H1 (cell line): ENCODE results near the gene HRH1. TPM values are rescaled to one million over a fixed set of nuclear protein-coding genes. Genes with fewer than 3 reads are reported as not detected.

ENCODE experiments used
- CTCF ChIA-PET: fragments of 300-600 bp; sonication (Branson Sonifier 250); formaldehyde crosslinking; loops from one replicate; lab custom pipeline; 2021; ENCODE audit not compliant: partially characterized antibody; lab: Charles Lee
- POLR2A ChIA-PET: fragments of 300-600 bp; sonication (Branson Sonifier 250); formaldehyde crosslinking; loops from one replicate; lab custom pipeline; 2021; ENCODE audit warnings: inconsistent platforms; ENCODE audit not compliant: partially characterized antibody; lab: Charles Lee
- DNase-seq, 2 experiments: peaks; one replicate each; pipeline versions ENCODE4 v3.0.0 to v3.0.0-alpha.2; 2010 to 2022; ENCODE audit warnings: low spot score in 2 of 2, low read depth in 1 of 2, mixed read lengths in 1 of 2
- FAIRE-seq: peaks from 2 replicates; lab custom pipeline; 2011; peaks lifted over from hg19 to GRCh38; lab: Jason Lieb, UNC
- H2AFZ ChIP-seq: 2 replicates; pipeline ENCODE4 v1.8.1; 2012; ENCODE audit warnings: low read length, inconsistent platforms
- H2AK5ac ChIP-seq: 2 replicates; pipeline ENCODE4 v1.6.1; 2013; ENCODE audit warnings: low read depth, low read length
- H2BK120ac ChIP-seq: replicated peaks from 2 replicates; pipeline ENCODE3; 2013; ENCODE audit warnings: low read depth, low read length, inconsistent platforms
- H2BK12ac ChIP-seq: 2 replicates; pipeline ENCODE4 v1.6.1; 2013; ENCODE audit warnings: low read depth, low read length
- H2BK15ac ChIP-seq: 2 replicates; pipeline ENCODE4 v1.6.1; 2013; ENCODE audit warnings: low read length
- H2BK20ac ChIP-seq: 2 replicates; pipeline ENCODE4 v1.6.1; 2013; ENCODE audit warnings: low read length
- H2BK5ac ChIP-seq: 2 replicates; pipeline ENCODE4 v1.6.1; 2013; ENCODE audit warnings: low read depth, low read length
- H3K14ac ChIP-seq: 2 replicates; pipeline ENCODE4 v1.6.1; 2013; ENCODE audit warnings: inconsistent platforms; ENCODE audit not compliant: insufficient read length
- H3K18ac ChIP-seq: 2 replicates; pipeline ENCODE4 v1.6.1; 2013; ENCODE audit warnings: low read length; ENCODE audit errors: extremely low read depth
- H3K23ac ChIP-seq: 2 replicates; pipeline ENCODE4 v1.6.1; 2013; ENCODE audit warnings: inconsistent platforms; ENCODE audit not compliant: insufficient read length
- H3K23me2 ChIP-seq: 2 replicates; pipeline ENCODE4 v1.6.1; 2013; ENCODE audit warnings: low read depth, low read length
- H3K27ac ChIP-seq: 2 replicates; pipeline ENCODE4 v1.6.1; 2011; ENCODE audit warnings: low read depth, low read length, inconsistent platforms
- H3K27me3 ChIP-seq, 4 experiments: replicated peaks in 1 of 4; 1 replicate in 1 of 4; 2 replicates in 3 of 4; pipeline versions ENCODE4 v1.6.1 to v1.8.1; 2011 to 2013; ENCODE audit warnings: low read length in 3 of 4, mild to moderate bottlenecking in 3 of 4, inconsistent platforms in 2 of 4, mixed read lengths in 2 of 4, moderate library complexity in 1 of 4; ENCODE audit not compliant: control insufficient read depth in 3 of 4, insufficient read depth in 3 of 4; ENCODE audit errors: extremely low read depth in 1 of 4
- H3K36me3 ChIP-seq, 4 experiments: 2 replicates each; pipeline versions ENCODE4 v1.6.1 to v1.8.1; 2011 to 2013; ENCODE audit warnings: mild to moderate bottlenecking in 4 of 4, low read length in 3 of 4, moderate library complexity in 2 of 4, control low read depth in 1 of 4, inconsistent platforms in 1 of 4; ENCODE audit not compliant: insufficient read depth in 4 of 4, control insufficient read depth in 2 of 4
- H3K4ac ChIP-seq: replicated peaks from 2 replicates; pipeline ENCODE3; 2013; ENCODE audit warnings: low read length, low read depth, mixed read lengths, inconsistent platforms; ENCODE audit not compliant: insufficient read length
- H3K4me1 ChIP-seq, 4 experiments: replicated peaks in 1 of 4; 1 replicate in 1 of 4; 2 replicates in 3 of 4; pipeline versions ENCODE4 v1.6.1 to v1.8.1; 2011 to 2013; ENCODE audit warnings: low read length in 3 of 4, inconsistent platforms in 2 of 4, mixed read lengths in 1 of 4; ENCODE audit not compliant: insufficient read depth in 4 of 4, control insufficient read depth in 3 of 4
- H3K4me2 ChIP-seq, 2 experiments: 2 replicates each; pipeline versions ENCODE4 v1.6.1 to v1.8.1; 2011 to 2013; ENCODE audit warnings: low read depth in 2 of 2, low read length in 2 of 2, control low read depth in 1 of 2, inconsistent platforms in 1 of 2, mild to moderate bottlenecking in 1 of 2; ENCODE audit not compliant: insufficient read depth in 1 of 2
- H3K4me3 ChIP-seq, 4 experiments: fragments of 200-600, 300-600 bp in 1 of 4; sonication (generic), shearing (Covaris generic), sonication (Bioruptor Twin) in 1 of 4; 2 replicates each; pipeline versions ENCODE4 v1.5.1 to v1.8.1; 2011 to 2016; ENCODE audit warnings: low read length in 4 of 4, low read depth in 3 of 4, control low read depth in 2 of 4, inconsistent platforms in 2 of 4, mild to moderate bottlenecking in 2 of 4, mixed read lengths in 1 of 4, moderate library complexity in 1 of 4; ENCODE audit not compliant: insufficient read depth in 2 of 4; ENCODE audit errors: extremely low read depth in 1 of 4
- H3K56ac ChIP-seq: replicated peaks from 2 replicates; pipeline ENCODE3; 2013; ENCODE audit warnings: low read depth, mild to moderate bottlenecking, mixed read lengths, low read length, inconsistent platforms; ENCODE audit not compliant: insufficient read length
- H3K79me1 ChIP-seq: 2 replicates; pipeline ENCODE4 v1.6.1; 2013; ENCODE audit warnings: low read depth, low read length, control low read depth
- H3K79me2 ChIP-seq, 2 experiments: 2 replicates each; pipeline versions ENCODE4 v1.6.1 to v1.8.1; 2012 to 2013; ENCODE audit warnings: low read length in 2 of 2, mild to moderate bottlenecking in 2 of 2, inconsistent platforms in 1 of 2; ENCODE audit not compliant: insufficient read depth in 2 of 2, control insufficient read depth in 1 of 2
- H3K9ac ChIP-seq, 4 experiments: replicated peaks in 1 of 4; 1 replicate in 1 of 4; 2 replicates in 3 of 4; pipeline versions ENCODE4 v1.6.1 to v1.8.1; 2011 to 2013; ENCODE audit warnings: low read depth in 3 of 4, low read length in 3 of 4, control low read depth in 2 of 4, mild to moderate bottlenecking in 2 of 4, moderate library complexity in 2 of 4, inconsistent platforms in 1 of 4; ENCODE audit errors: extremely low read depth in 1 of 4
- H3K9me3 ChIP-seq, 2 experiments: 2 replicates each; pipeline versions ENCODE4 v1.6.1 to v1.8.1; 2012 to 2013; ENCODE audit warnings: mild to moderate bottlenecking in 2 of 2, moderate library complexity in 2 of 2, control low read depth in 1 of 2, inconsistent platforms in 1 of 2, low read depth in 1 of 2, low read length in 1 of 2, mixed read lengths in 1 of 2; ENCODE audit not compliant: insufficient read depth in 2 of 2
- H4K20me1 ChIP-seq, 2 experiments: replicated peaks in 1 of 2; 2 replicates each; pipeline versions ENCODE3 to v1.8.1; 2011 to 2013; ENCODE audit warnings: inconsistent platforms in 2 of 2, low read length in 2 of 2, mild to moderate bottlenecking in 1 of 2; ENCODE audit not compliant: insufficient read depth in 2 of 2, control insufficient read depth in 1 of 2
- H4K5ac ChIP-seq: 2 replicates; pipeline ENCODE4 v1.6.1; 2013; ENCODE audit warnings: low read length, low read depth, mixed read lengths, inconsistent platforms; ENCODE audit not compliant: insufficient read length
- H4K8ac ChIP-seq: 2 replicates; pipeline ENCODE4 v1.8.0; 2013; ENCODE audit warnings: mild to moderate bottlenecking, moderate library complexity, low read length, inconsistent platforms; ENCODE audit not compliant: insufficient read depth; ENCODE audit errors: extremely low read depth
- H4K91ac ChIP-seq: replicated peaks from 2 replicates; pipeline ENCODE3; 2013; ENCODE audit warnings: low read length, mixed read lengths, inconsistent platforms; ENCODE audit not compliant: insufficient read length
- BACH1 ChIP-seq: IDR thresholded peaks from 2 replicates; pipeline ENCODE4 v1.6.1; 2012; ENCODE audit warnings: low read length, improper control_type of control experiment
- BCL11A ChIP-seq, 2 experiments: IDR thresholded peaks; one replicate each; pipeline ENCODE4 v1.6.1; 2011; ENCODE audit warnings: low read depth in 2 of 2, low read length in 2 of 2, mild to moderate bottlenecking in 2 of 2
- BRCA1 ChIP-seq: IDR thresholded peaks from 2 replicates; pipeline ENCODE4 v1.6.1; 2012; ENCODE audit warnings: low read depth, low read length, improper control_type of control experiment
- CEBPB ChIP-seq: IDR thresholded peaks from 2 replicates; pipeline ENCODE4 v1.6.1; 2012; ENCODE audit warnings: low read depth, low read length
- CHD1 ChIP-seq: IDR thresholded peaks from 2 replicates; pipeline ENCODE4 v1.6.1; 2012; ENCODE audit warnings: low read depth, low read length, improper control_type of control experiment
- CHD2 ChIP-seq: IDR thresholded peaks from 2 replicates; pipeline ENCODE4 v1.6.1; 2012; ENCODE audit warnings: low read length, improper control_type of control experiment
- FOSL1 ChIP-seq: IDR thresholded peaks from 2 replicates; pipeline ENCODE4 v1.6.1; 2011; ENCODE audit warnings: mild to moderate bottlenecking, low read depth, low read length, moderate library complexity; ENCODE audit not compliant: insufficient read depth
- HDAC2 ChIP-seq, 2 experiments: fragments of 300-600 bp in 1 of 2; sonication (generic) in 1 of 2; IDR thresholded peaks; 2 replicates each; pipeline ENCODE4 v1.6.1; 2011 to 2012; ENCODE audit warnings: low read depth in 2 of 2, low read length in 2 of 2, mild to moderate bottlenecking in 2 of 2, moderate library complexity in 2 of 2, borderline replicate concordance in 1 of 2, inconsistent platforms in 1 of 2
- HDAC6 ChIP-seq: IDR thresholded peaks from one replicate; pipeline ENCODE4 v1.7.1; 2012; ENCODE audit warnings: low read depth, mild to moderate bottlenecking, inconsistent platforms, low read length, moderate library complexity
- JUN ChIP-seq: IDR thresholded peaks from 2 replicates; pipeline ENCODE4 v1.6.1; 2011; ENCODE audit warnings: low read depth, mild to moderate bottlenecking, improper control_type of control experiment, low read length
- JUND ChIP-seq: IDR thresholded peaks from 2 replicates; pipeline ENCODE4 v1.6.1; 2011; ENCODE audit warnings: mild to moderate bottlenecking, improper control_type of control experiment, low read length
- RFX5 ChIP-seq: IDR thresholded peaks from 2 replicates; pipeline ENCODE4 v1.6.1; 2011; ENCODE audit warnings: low read depth, low read length, improper control_type of control experiment, borderline replicate concordance
- SRF ChIP-seq: IDR thresholded peaks from 2 replicates; pipeline ENCODE4 v1.6.1; 2011; ENCODE audit warnings: mild to moderate bottlenecking, low read depth, low read length, moderate library complexity
- SUZ12 ChIP-seq: fragments of 200-600 bp; sonication (generic); IDR thresholded peaks from 2 replicates; pipeline ENCODE4 v1.6.1; 2012; ENCODE audit warnings: mild to moderate bottlenecking, inconsistent platforms, low read length, moderate library complexity, mixed read lengths
- WGBS, 2 experiments: shearing (Covaris generic) in 1 of 2; methylation state at CpG; one replicate each; pipeline versions ENCODE4 v1.1.6 to v1.1.7; 2013 to 2015; ENCODE audit warnings: low lambda C conversion rate in 2 of 2, mixed read lengths in 2 of 2, inconsistent platforms in 1 of 2, low coverage in 1 of 2, missing lambda C conversion rate in 1 of 2; ENCODE audit not compliant: insufficient replicate concordance in 2 of 2, insufficient coverage in 1 of 2, insufficient read length in 1 of 2; ENCODE audit errors: extremely low coverage in 1 of 2, missing lambda C conversion rate in 1 of 2; 5-methylcytosine and 5-hydroxymethylcytosine counted together
- polyA plus RNA-seq, 7 experiments: library from polyadenylated mRNA; depleted of rRNA in 3 of 7; stranded (reverse) in 5 of 7; unstranded in 2 of 7; fragments of >200 nt in 5 of 7; fragments of 200-250 nt in 2 of 7; gene quantifications; 1 replicate in 5 of 7; 2 replicates in 1 of 7; 4 replicates in 1 of 7; pipeline versions ENCODE4 v1.2.1 to v1.2.3, GENCODE V29; 2011 to 2013; ENCODE audit warnings: missing spikeins in 2 of 7, mixed read lengths in 2 of 7
- total RNA-seq: library from RNA; stranded (reverse); fragmentation: NEBNext Ultra II Directional; extraction: Animal tissue kit (Norgen Biotek cat#: 25700); gene quantifications from 2 replicates; pipeline ENCODE4 v1.2.1, GENCODE V29; 2021
- TF ChIP-seq, protein P1 (sequence below): IDR thresholded peaks from 2 replicates; pipeline ENCODE4 v1.6.1; 2012; ENCODE audit warnings: inconsistent platforms

Gene HRH1
- total and polyA plus RNA-seq, 2 of the 8 experiments (the other 6 are each of a cell fraction or from before 2014, with no cell fraction given) = 0.11 TPM; not detected in 1

DNA sequence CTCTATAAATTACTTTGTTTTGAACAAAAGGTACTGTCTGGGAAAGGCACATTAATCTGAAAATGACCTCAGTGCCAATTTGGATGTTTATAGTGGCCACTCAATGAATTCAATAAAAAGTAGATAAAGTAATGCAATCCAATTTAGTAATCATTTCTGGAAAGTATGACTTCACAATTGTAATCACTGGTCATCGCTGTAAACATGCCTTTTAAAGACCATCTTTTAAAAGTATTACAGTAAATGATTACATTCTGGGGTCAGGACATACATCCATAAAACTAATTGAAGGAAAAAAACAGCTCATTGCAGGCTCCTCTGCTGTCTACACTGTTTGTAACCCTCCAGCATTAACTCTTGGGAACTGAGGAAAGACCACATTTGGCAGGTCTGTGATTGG, 43.2 kb downstream of the HRH1 start:
- Histone ChIP-seq H3K9me3 (no peaks in the 10 kb centered on the region), H3K14ac (no peak overlapping the region), H2BK15ac (no peak overlapping the region), H3K23ac (no peak overlapping the region), H3K27ac (no peak overlapping the region), H3K27me3 (no peaks in the 10 kb centered on the region; a peak in 1 of 7 replicates), H2BK5ac (no peak overlapping the region), H3K4me1 (peaks cover 0 to 2% (median 0%) of the 10 kb centered on the region in 4 experiments; a peak in 2 of 7 replicates), H4K8ac (no peak overlapping the region), H3K36me3 (no peaks in the 10 kb centered on the region), H2BK120ac (no peak overlapping the region), H2BK12ac (no peak overlapping the region), H3K23me2 (no peaks in the 10 kb centered on the region), H2BK20ac (no peak overlapping the region), H3K9ac (no peak overlapping the region), H4K20me1 (peaks cover 0 to 1% of the 10 kb centered on the region in 2 experiments), H3K56ac (no peak overlapping the region), H3K4me3 (no peak overlapping the region), H2AFZ (peak overlapping the region; percentile 69; the same call in 1 of the 2 replicates), H3K79me1 (no peaks in the 10 kb centered on the region), H4K5ac (no peak overlapping the region), H3K18ac (no peak overlapping the region), H3K79me2 (no peaks in the 10 kb centered on the region), H2AK5ac (no peak overlapping the region), H4K91ac (no peak overlapping the region), H3K4ac (no peak overlapping the region), H3K4me2 (no peak overlapping the region)
- CTCF ChIA-PET = interaction anchor here (0.8 to 6.0 kb wide), 8 partner anchors 13 to 339 kb away, joined by 3 to 19 read pairs (median 4); no protein-coding TSS in a partner anchor
- POLR2A ChIA-PET = no interaction called here
- no peak for FAIRE-seq
- WGBS, 2 experiments = 86% methylated on average over 1 of the region's 1 CpG; no CpG with 5 or more reads in 1 of the 2 experiments
- DNase-seq = no peak
- TF ChIP-seq SUZ12 (no peak), FOSL1 (no peak), BACH1 (no peak), JUND (no peak), HDAC6 (no peak), RFX5 (no peak), BRCA1 (no peak), JUN (no peak), CEBPB (no peak), SRF (no peak), HDAC2 (IDR thresholded peaks at IDR 0.05; ENCODE audit: borderline replicate concordance in 1 of 2, low read depth in 2 of 2, low read length in 2 of 2) (no peak), CHD2 (no peak), BCL11A (IDR thresholded peaks at IDR 0.05; ENCODE audit: low read depth in 2 of 2, low read length in 2 of 2) (no peak), CHD1 (no peak)
- TF ChIP-seq, protein P1, sequence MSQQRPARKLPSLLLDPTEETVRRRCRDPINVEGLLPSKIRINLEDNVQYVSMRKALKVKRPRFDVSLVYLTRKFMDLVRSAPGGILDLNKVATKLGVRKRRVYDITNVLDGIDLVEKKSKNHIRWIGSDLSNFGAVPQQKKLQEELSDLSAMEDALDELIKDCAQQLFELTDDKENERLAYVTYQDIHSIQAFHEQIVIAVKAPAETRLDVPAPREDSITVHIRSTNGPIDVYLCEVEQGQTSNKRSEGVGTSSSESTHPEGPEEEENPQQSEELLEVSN = no peak
